Gastrocnemius medialis (tissue), 4 donors: ENCODE data around the gene TLR6. TPM values are rescaled to one million over a fixed set of nuclear protein-coding genes. Genes with fewer than 3 reads are reported as not detected.
"Not testable (repeated sequence)": the region's sequence is repeated elsewhere in the genome, so short reads cannot be mapped to it uniquely, and the experiment has no call there.

Experiments
- ATAC-seq, 2 donors: fragments of 150-250 bp; one replicate each; pipeline ENCODE4 v1.9.1; 2016
- DNase-seq, 2 donors: peaks; one replicate each; pipeline ENCODE4 v3.0.0-alpha.2; 2019
- H3K27ac ChIP-seq, 4 donors: fragments of 200-600 bp; sonication (generic); 1 replicate in 1 of 4; 2 replicates in 3 of 4; pipeline ENCODE4 v1.5.1; 2016 to 2018; ENCODE audit warnings: mild to moderate bottlenecking in 2 of 4, moderate library complexity in 1 of 4
- H3K27me3 ChIP-seq, 3 donors: fragments of 200-600 bp; sonication (generic) in 2 of 3; 1 replicate in 1 of 3; 2 replicates in 2 of 3; pipeline versions ENCODE4 v1.5.1 to v1.6.0; 2016 to 2019; ENCODE audit warnings: mild to moderate bottlenecking in 1 of 3, moderate library complexity in 1 of 3
- H3K36me3 ChIP-seq, 2 donors: fragments of 200-600 bp; sonication (generic) in 1 of 2; one replicate each; pipeline ENCODE4 v1.5.1; 2017 to 2018
- H3K4me1 ChIP-seq, 2 donors: fragments of 200-600 bp; sonication (generic) in 1 of 2; one replicate each; pipeline ENCODE4 v1.5.1; 2016 to 2017; ENCODE audit warnings: mild to moderate bottlenecking in 2 of 2
- H3K4me3 ChIP-seq, 4 donors: fragments of 200-600 bp; sonication (generic) in 3 of 4; 1 replicate in 1 of 4; 2 replicates in 3 of 4; pipeline ENCODE4 v1.5.1; 2016 to 2019; ENCODE audit warnings: mild to moderate bottlenecking in 2 of 4
- H3K9me3 ChIP-seq, 3 donors: fragments of 200-600 bp; sonication (generic) in 2 of 3; 1 replicate in 1 of 3; 2 replicates in 2 of 3; pipeline ENCODE4 v1.5.1; 2016 to 2019
- POLR2A ChIP-seq, 2 donors: fragments of 450-650 bp; IDR thresholded peaks; one replicate each; pipeline ENCODE4 v1.6.1; 2017; ENCODE audit warnings: antibody characterized with exemption in 2 of 2, mild to moderate bottlenecking in 2 of 2, moderate library complexity in 2 of 2
- in situ Hi-C, 4 donors: fragments of 200-750 bp; cut with MboI; loops; one replicate each; pipeline versions ENCODE4 v1.15.0 to v1.8.0; 2017; ENCODE audit warnings: low sequenced_read_pairs in 4 of 4
- intact Hi-C: fragments of 100-400 bp; cut with DNase I; formaldehyde crosslinking; loops from one replicate; pipeline ENCODE4 v1.15.1; 2023; ENCODE audit warnings: low total_unique reads
- total RNA-seq, 4 donors: library from RNA; depleted of rRNA; stranded (reverse); fragments of >200 nt; gene quantifications; one replicate each; pipeline versions ENCODE4 v1.1.0 to v1.2.3, GENCODE V29; 2016
- TF ChIP-seq, protein P1 (sequence below), 5 experiments: fragments of 450-650 bp in 3 of 5; fragments of 200-600 bp in 2 of 5; sonication (generic) in 2 of 5; IDR thresholded peaks in 4 of 5; conservative IDR thresholded peaks in 1 of 5; 1 replicate in 4 of 5; 2 replicates in 1 of 5; pipeline ENCODE4 v1.5.1; 2016 to 2019; ENCODE audit warnings: antibody characterized with exemption in 5 of 5, mild to moderate bottlenecking in 3 of 5, moderate library complexity in 3 of 5

Gene TLR6
- total RNA-seq, 4 donors from 2014 or later: 0.29 to 0.75 (median 0.48) TPM

- Histone ChIP-seq H3K27me3 (no peaks in the 10 kb centered on the region), H3K9me3 (no peaks in the 10 kb centered on the region), H3K4me1 (no peaks in the 10 kb centered on the region), H3K27ac (no peak overlapping the region), H3K4me3 (no peak overlapping the region), H3K36me3 (no peaks in the 10 kb centered on the region)
- in situ Hi-C loops: no loop called here
- ATAC-seq (no peak), DNase-seq (no peak)
- TF ChIP-seq, protein P1, sequence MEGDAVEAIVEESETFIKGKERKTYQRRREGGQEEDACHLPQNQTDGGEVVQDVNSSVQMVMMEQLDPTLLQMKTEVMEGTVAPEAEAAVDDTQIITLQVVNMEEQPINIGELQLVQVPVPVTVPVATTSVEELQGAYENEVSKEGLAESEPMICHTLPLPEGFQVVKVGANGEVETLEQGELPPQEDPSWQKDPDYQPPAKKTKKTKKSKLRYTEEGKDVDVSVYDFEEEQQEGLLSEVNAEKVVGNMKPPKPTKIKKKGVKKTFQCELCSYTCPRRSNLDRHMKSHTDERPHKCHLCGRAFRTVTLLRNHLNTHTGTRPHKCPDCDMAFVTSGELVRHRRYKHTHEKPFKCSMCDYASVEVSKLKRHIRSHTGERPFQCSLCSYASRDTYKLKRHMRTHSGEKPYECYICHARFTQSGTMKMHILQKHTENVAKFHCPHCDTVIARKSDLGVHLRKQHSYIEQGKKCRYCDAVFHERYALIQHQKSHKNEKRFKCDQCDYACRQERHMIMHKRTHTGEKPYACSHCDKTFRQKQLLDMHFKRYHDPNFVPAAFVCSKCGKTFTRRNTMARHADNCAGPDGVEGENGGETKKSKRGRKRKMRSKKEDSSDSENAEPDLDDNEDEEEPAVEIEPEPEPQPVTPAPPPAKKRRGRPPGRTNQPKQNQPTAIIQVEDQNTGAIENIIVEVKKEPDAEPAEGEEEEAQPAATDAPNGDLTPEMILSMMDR (IDR thresholded peaks at IDR 0.05 in 4 of 5, conservative IDR thresholded peaks at IDR 0.05 in 1 of 5): no peak
- TF ChIP-seq POLR2A (IDR thresholded peaks at IDR 0.05): no peak
- intact Hi-C loops: no loop called here
These were observed 45.3 kb downstream of the TLR6 start for GRCh38 chr4:38811297-38811696.

- H3K27me3 ChIP-seq, H3K9me3 ChIP-seq, H3K4me3 ChIP-seq, DNase-seq, intact Hi-C loops, H3K27ac ChIP-seq, H3K36me3 ChIP-seq, ATAC-seq, in situ Hi-C loops: not testable (repeated sequence)
- H3K4me1 ChIP-seq: peaks cover 0 to 18% of the 10 kb centered on the region in 2 donors
These were observed 49.2 kb downstream of the TLR6 start for GRCh38 chr4:38807462-38807861.

GRCh38 chr4:38806251-38806650, 50.4 kb downstream of the TLR6 start:
- H3K4me3 ChIP-seq, in situ Hi-C loops: not testable (repeated sequence)

GRCh38 chr4:38805530-38806145, 51.0 kb downstream of the TLR6 start:
- Histone ChIP-seq H3K4me1 (peaks cover 0 to 18% of the 10 kb centered on the region in 2 donors), H3K36me3 (no peaks in the 10 kb centered on the region), H3K9me3 (no peaks in the 10 kb centered on the region), H3K27me3 (no peaks in the 10 kb centered on the region), H3K4me3 (peak overlapping the region in 3 of 4 donors; percentile 15 to 40 (median 20)), H3K27ac (peak overlapping the region; percentile 24 to 66 (median 60))
- DNase-seq (peak in 1 of 2 donors; percentile 21), ATAC-seq (peak in 1 of 2 donors; percentile 56)
- intact Hi-C loops: no loop called here
- TF ChIP-seq POLR2A (IDR thresholded peaks at IDR 0.05): no peak
- TF ChIP-seq, protein P1 (IDR thresholded peaks at IDR 0.05 in 4 of 5, conservative IDR thresholded peaks at IDR 0.05 in 1 of 5): no peak
- in situ Hi-C loops: no loop called here

More at GRCh38 chr4:38806251-38806650, 50.4 kb downstream of the TLR6 start:
- H3K27me3 ChIP-seq, H3K36me3 ChIP-seq, H3K9me3 ChIP-seq, ATAC-seq, intact Hi-C loops, DNase-seq: not testable (repeated sequence)
- Histone ChIP-seq H3K27ac (peak overlapping the region in 1 of 4 donors; percentile 66), H3K4me1 (peaks cover 0 to 18% of the 10 kb centered on the region in 2 donors)

DNA sequence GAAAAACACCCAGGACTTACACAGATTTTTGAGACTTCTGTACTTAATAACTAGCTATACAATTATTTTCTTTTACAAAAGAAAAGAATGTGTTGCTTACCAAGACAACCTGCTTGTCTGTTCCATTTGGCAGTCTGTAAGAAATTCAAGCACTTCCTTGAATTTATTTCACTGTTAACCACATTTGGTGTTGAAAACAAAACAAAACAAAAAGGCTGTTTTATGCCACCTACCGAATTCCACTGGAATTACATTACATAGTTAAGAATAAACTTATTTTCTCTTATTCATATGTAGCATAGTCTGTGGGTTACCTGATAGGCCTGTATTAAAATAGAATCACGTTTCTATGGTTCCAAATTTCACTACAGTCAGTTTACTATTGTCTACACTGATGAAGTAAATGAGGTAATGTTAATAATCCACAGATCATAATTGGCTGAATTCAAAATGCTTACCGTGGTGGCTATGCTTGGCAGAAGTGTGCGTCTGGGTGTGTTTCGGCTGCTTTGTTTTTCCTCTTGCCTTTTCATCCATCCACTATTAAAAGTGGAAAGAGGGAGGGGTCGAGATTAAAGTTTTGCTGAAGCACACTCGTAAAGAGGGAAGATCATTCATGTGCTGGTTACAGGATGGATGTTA, 51.8 kb downstream of the TLR6 start, which contains the start of gene TLR1:
TSS of gene TLR1 (minus strand) at position 138 of the 642 bp plus-strand sequence. CDS start 5,960 bp downstream, outside the sequence.
- peaks cover 0 to 18% of the 10 kb centered on the region in 2 donors for H3K4me1 ChIP-seq
- no peaks in the 10 kb centered on the region for H3K9me3 ChIP-seq
- intact Hi-C loops (no loop called here), in situ Hi-C loops (no loop called here)
- ATAC-seq (peak; percentile 24 to 68), DNase-seq (no peak)
- peak within 1 kb of the TSS; percentile 24 to 66 (median 64) for H3K27ac ChIP-seq
- H3K4me3 ChIP-seq: peak within 1 kb of the TSS; percentile 6 to 40 (median 22)
- no peaks in the 10 kb centered on the region for H3K36me3 ChIP-seq
- TF ChIP-seq, protein P1 (IDR thresholded peaks at IDR 0.05 in 4 of 5, conservative IDR thresholded peaks at IDR 0.05 in 1 of 5): peak in 3 of 5 experiments; percentile 30 to 51 (median 31)
- TF ChIP-seq POLR2A (IDR thresholded peaks at IDR 0.05): no peak
- no peaks in the 10 kb centered on the region for H3K27me3 ChIP-seq
